ENCODE measurements around the gene DCTN1.
"Not testable (repeated sequence)": the region's sequence is repeated elsewhere in the genome, so short reads cannot be mapped to it uniquely, and the experiment has no call there.

DCTN1 gene

GRCh38 chr2:74379851-74380789 is at the start of gene DCTN1:
Gene DCTN1 (minus strand): TSS chr2:74380311. CDS start chr2:74380037, 274 bp downstream.
- DNase-seq: peak in 1 of 2 experiments; percentile 52

DNA sequence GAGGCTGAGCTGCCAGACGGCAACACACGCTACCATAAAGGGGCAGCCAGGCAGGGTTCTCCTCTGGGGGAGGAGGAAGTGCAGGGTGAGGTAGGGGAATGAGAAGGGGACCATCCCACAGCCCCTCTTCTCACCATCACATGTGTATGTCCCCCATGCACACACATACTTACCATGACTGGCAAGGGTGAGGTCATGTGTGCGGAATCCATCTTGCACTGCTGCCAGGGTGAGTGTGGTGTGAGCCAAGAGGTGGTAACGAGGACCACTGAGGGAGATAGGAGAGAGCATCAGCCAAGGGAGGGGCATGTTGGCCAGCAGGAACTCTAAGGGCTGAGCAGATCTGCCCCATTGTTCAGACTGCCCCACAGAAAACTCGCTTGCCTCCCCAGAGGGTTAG is 48.6 kb upstream of the DCTN1 start:
- no peak for DNase-seq

- no peak for DNase-seq
Measured at GRCh38 chr2:74427551-74427950, 47.4 kb upstream of the DCTN1 start.

DNA sequence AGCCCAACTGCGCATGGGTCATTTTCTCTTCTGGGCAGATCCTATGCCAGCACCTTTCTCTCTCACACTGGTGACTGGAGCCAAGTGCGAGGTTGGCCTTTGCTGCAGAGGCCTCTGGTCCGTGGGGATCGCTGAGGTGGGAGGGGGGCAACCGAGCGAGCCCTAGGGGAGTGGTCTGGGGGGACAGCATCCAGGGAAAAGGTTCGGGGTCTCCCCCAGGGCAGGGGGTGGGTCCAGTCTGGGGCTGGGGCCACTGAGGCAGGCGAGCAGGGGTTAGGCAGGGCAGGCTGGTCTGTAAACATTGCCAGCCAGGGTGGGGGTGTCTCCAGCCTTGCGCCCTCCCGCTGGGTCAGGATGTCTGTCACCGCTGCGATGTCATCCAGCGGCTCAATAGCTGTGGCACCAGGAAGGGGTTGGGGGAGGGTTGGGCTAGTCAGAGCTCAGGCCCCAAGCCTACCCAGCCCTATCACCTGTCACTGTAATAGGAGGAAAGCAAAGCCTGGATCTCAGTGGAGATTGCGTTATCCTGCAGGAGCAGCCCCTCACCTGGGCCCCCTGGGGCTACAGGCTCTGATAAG is 46.2 kb upstream of the DCTN1 start:
- DNase-seq: no peak

- no peak for DNase-seq
Measured at GRCh38 chr2:74425523-74425922, 45.4 kb upstream of the DCTN1 start.

DNA sequence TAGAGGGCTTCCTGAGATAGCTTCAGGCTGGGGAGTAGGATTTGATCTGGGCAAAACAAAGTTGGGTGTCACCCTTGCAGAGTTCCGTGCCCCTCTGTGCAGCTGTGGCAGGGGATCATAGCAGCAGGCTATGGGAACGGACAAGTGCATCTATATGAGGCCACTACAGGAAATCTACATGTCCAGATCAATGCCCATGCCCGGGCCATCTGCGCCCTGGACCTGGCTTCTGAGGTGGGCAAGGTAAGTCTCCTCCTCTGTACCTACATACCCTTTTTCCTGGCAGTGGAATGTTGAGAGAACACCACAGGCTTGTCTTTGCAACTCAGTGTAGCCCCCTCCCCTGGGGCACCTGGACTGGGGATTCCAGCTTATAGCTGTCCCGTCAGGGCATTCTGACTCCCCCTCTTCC is 44.9 kb upstream of the DCTN1 start:
- DNase-seq: no peak

DNA sequence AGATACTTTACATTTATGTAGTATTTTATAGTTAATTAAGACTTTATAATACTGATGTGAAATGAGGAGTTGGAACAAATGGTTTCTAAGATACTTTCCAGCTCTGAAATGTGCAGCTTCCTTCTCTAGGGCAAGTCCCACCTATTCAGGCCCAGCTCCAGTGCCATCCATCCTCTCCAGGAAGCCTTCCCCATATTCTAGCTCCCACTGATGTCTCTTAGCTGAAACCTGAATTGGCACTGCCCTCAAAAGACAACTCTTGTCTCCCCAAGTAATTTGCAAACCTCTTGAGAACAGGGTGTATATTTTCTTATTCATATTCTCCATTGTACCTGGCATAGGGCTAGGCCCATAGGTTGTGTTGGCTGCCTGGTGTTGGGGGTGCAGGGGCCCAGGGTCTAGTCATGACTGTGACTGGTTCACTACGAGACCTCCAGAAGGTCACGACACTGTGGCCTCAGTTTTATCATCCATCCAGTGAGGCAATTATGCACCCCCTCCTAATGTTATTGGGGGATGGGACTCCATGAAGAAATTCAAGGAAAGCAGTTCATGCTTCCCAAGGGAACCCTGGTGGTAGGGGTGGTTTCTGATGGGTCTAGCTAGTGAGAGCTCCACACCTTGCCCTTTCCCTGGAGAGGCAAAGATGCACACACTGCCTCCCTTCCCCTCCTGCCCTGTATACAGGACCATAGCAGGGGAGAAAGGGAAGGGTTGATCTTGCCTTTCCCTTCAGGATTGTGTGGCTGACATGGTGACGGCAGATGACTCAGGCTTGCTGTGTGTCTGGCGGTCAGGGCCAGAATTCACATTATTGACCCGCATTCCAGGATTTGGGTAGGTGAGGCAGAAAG is 44.3 kb upstream of the DCTN1 start:
- no peak for DNase-seq

DNA sequence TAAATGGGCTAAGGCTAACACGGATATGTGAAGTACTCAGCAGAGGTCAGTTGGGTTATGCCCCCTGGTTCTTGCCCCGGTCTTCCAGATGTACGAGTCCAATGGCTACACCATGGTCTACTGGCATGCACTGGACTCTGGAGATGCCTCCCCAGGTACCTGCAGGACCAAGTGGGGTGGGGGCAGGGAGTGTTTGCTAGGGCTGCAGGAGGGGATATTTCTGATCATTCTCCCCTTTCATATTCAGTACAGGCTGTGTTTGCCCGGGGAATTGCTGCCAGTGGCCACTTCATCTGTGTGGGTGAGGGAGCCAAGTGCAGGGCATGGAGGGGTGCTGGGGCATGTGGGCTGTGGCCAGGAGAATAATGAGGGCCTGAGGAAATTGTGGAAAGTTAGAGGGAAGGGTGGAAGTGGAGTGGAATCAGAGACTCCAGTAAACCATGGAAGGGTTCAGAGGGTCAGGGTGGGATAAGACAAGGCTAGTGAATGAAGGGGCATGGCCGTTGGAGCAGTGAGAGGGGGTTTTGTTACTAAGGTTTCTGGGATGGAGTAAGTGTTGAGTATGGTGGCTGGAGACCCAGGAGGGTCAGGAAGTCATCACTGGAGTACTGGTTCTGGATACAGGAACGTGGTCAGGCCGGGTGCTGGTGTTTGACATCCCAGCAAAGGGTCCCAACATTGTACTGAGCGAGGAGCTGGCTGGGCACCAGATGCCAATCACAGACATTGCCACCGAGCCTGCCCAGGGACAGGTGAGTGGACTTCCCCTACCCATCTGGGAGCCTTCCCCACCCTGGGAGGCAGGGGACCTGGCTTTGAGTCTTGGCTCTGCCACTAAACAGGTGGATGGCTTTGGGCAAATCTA is 43.4 kb upstream of the DCTN1 start:
- no peak for DNase-seq

DNA sequence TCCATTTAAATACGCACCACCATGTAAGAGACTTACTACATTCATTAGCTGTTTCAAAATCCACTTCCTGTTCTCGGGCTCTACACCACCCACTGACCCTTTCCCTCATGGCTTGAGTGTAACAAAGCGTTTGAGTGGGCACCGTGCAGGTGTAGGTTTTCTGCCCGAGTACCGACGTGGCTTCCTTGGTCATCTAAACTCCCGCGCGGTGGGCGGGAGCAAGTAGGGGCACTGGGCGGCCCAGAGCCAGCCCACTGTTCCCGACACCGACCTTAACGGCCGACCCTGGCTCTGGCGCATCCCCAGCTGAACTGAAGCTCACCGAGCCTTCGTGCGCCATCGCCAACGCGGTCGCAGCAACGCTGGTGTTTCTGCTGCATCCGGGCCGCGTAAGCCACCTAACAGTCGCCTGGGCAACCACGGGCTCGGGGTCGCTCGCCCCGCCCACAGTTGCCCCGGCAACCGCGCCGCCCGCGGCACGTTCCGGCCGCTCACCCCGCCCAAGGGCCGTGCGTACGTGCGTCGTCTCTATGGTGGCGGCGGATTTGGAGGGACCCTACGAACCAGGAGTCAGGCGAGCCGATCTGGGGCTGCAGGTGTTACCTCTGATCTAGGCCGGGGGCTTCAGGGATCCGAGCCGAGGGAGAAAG is 41.2 kb upstream of the DCTN1 start, which contains the start of the genes C2orf81 and WDR54:
TSS of gene C2orf81 (minus strand) at position 399 of the 650 bp plus-strand sequence. CDS start at position 340, 59 bp downstream.
TSS of gene WDR54 (plus strand) at position 510 of the 650 bp plus-strand sequence. CDS start 424 bp downstream, outside the sequence.
- peak; percentile 79 to 89 for DNase-seq

DNA sequence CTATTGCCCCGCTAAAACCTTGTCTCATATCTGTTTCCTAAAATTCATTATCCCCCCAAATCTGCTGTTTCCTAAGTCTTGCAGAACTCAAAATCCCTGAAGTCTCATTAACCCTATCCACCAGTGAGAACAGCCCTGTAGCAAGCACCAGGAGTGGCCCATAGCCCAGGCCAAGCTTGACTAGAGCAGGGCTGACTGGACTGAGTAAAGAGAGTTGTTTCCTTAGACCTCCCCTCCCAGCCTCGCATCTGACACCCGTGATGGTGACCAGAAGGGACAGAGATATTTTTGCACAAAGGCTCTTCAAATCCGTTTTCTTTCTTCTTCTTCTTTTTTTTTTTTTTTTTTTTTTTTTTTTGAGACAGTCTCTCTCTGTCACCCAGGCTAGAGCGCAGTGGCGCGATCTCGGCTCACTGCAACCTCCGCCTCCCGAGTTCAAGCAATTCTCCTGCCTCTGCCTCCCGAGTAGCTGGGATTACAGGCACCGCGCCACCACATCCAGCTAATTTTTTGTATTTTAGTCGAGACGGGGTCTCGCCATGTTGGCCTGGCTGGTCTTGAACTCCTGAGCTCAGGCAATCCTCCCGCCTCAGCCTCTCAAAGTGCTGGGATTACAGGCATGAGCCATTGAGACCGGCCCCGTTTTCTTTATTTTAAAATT is 40.5 kb upstream of the DCTN1 start:
- not testable (repeated sequence) for DNase-seq

GRCh38 chr2:74420006-74420405 is 39.9 kb upstream of the DCTN1 start:
- DNase-seq: no peak

DNA sequence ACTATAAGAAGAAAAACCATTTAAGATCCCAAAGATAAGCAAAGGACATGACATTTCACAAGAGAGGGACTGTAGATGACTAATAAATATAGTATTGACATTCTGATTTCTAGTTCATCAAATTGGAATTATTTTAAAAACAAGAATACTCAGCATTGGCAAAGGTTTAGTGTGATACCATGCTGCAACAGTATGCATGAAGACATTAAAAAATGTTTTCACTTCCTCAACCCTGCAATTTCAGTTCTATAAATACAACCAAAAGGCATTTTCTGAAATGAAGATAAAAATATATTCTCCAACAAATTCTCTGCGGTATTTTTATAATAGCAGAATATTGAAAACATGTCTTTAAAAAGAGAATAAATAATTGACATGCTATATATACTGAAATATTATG is 39.2 kb upstream of the DCTN1 start:
- DNase-seq: no peak

DNA sequence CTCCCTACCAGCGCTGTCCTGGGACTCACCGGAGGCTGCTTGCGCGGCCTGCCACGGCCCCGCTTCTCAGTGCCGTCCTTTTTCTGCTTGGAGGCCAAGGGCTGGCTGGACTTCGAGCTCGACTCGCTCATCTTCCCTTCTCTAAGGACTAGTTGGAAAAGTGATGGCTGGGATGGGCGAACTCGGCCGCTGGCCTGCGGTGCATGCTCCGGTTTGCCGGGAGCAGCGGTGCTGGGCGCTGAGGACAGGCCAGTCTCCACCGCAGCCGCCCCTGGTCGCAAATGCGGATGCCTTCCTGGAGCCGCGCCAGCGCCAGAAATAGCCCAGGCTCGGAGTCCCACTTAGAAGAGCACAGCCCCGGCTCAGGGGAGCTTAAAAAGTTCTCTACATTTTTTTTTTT is 38.2 kb upstream of the DCTN1 start:
- DNase-seq: no peak

- DNase-seq: no peak
Measured at GRCh38 chr2:74417763-74418162, 37.7 kb upstream of the DCTN1 start.

- DNase-seq: no peak
Measured at GRCh38 chr2:74417197-74417596, 37.1 kb upstream of the DCTN1 start.

DNA sequence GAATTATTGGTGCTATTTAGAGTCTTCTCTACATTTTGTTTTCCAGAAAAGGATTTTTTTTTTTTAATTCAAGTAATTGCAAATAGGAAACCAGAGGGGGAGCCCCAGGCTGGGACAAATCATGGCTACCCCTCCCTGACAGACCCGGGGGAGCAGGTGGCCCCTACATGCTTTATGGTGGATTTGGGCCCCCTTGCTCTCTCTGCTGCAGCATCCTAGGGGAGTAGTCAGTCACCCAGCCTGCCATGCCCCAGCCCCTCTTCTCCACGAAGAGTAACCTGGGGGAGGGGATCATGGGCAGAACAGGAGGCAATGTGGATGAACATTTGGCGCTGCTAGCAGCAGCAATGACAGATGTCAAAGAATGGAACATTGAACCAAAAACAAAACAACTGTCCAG is 36.7 kb upstream of the DCTN1 start:
- DNase-seq: no peak

- DNase-seq: no peak
Measured at GRCh38 chr2:74415762-74416395, 35.8 kb upstream of the DCTN1 start.

DNA sequence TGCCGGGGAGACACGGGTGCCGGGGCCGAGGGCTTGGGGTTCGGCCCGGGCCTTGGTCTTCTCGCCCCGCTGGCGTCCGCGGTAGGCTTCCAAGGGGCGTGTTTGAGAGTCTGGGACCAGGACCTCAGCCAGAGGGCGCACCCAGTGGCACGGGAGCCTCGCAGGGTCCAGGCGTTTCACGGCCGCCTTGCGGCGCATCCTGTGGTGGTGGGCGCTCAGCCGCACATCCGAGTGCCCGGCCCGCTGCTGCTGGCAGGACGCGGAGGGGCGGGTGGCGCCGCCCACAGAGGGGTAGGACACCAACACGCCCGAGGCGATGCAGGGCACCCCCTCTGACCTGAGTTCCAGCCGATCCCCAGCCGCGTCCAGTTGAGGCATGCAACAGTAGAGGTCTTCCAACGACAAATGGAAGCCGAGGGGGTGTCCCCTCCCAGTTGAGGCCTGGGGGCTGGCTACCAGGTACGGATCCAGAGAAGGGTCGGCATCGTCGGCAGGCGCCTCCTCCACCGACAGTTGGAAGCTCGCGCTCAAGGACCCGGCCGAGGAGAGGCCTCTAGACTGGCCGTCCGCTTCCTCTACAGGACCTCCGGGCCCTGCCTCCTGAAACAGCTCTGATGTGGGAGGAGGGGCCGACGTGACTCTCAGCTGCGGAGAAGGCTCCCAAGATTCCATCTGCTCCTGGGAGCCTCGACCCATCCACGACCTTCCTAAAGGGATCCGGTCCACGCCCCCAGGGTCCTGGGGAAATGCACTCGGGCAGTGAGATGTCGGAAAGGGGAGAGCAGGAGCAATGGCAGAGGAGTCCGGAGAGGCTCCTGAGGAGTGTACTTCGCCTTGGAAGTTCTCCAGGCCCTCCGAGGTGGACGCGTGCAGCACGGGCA is 35.0 kb upstream of the DCTN1 start:
- no peak for DNase-seq

GRCh38 chr2:74414441-74414840 is 34.3 kb upstream of the DCTN1 start:
- no peak for DNase-seq

Data from NCI-H446 (cell line).